Gastrocnemius medialis (tissue), 4 donors: ENCODE data around the gene ST6GALNAC4. TPM values are rescaled to one million over a fixed set of nuclear protein-coding genes. Genes with fewer than 3 reads are reported as not detected.

ENCODE experiments used
- ATAC-seq, 2 donors: fragments of 150-250 bp; one replicate each; pipeline ENCODE4 v1.9.1; 2016
- DNase-seq, 2 donors: peaks; one replicate each; pipeline ENCODE4 v3.0.0-alpha.2; 2019
- H3K27ac ChIP-seq, 4 donors: fragments of 200-600 bp; sonication (generic); 1 replicate in 1 of 4; 2 replicates in 3 of 4; pipeline ENCODE4 v1.5.1; 2016 to 2018; ENCODE audit warnings: mild to moderate bottlenecking in 2 of 4, moderate library complexity in 1 of 4
- H3K27me3 ChIP-seq, 3 donors: fragments of 200-600 bp; sonication (generic) in 2 of 3; 1 replicate in 1 of 3; 2 replicates in 2 of 3; pipeline versions ENCODE4 v1.5.1 to v1.6.0; 2016 to 2019; ENCODE audit warnings: mild to moderate bottlenecking in 1 of 3, moderate library complexity in 1 of 3
- H3K36me3 ChIP-seq, 2 donors: fragments of 200-600 bp; sonication (generic) in 1 of 2; one replicate each; pipeline ENCODE4 v1.5.1; 2017 to 2018
- H3K4me1 ChIP-seq, 2 donors: fragments of 200-600 bp; sonication (generic) in 1 of 2; one replicate each; pipeline ENCODE4 v1.5.1; 2016 to 2017; ENCODE audit warnings: mild to moderate bottlenecking in 2 of 2
- H3K4me3 ChIP-seq, 4 donors: fragments of 200-600 bp; sonication (generic) in 3 of 4; 1 replicate in 1 of 4; 2 replicates in 3 of 4; pipeline ENCODE4 v1.5.1; 2016 to 2019; ENCODE audit warnings: mild to moderate bottlenecking in 2 of 4
- H3K9me3 ChIP-seq, 3 donors: fragments of 200-600 bp; sonication (generic) in 2 of 3; 1 replicate in 1 of 3; 2 replicates in 2 of 3; pipeline ENCODE4 v1.5.1; 2016 to 2019
- POLR2A ChIP-seq, 2 donors: fragments of 450-650 bp; IDR thresholded peaks; one replicate each; pipeline ENCODE4 v1.6.1; 2017; ENCODE audit warnings: antibody characterized with exemption in 2 of 2, mild to moderate bottlenecking in 2 of 2, moderate library complexity in 2 of 2
- in situ Hi-C, 4 donors: fragments of 200-750 bp; cut with MboI; loops; one replicate each; pipeline versions ENCODE4 v1.15.0 to v1.8.0; 2017; ENCODE audit warnings: low sequenced_read_pairs in 4 of 4
- intact Hi-C: fragments of 100-400 bp; cut with DNase I; formaldehyde crosslinking; loops from one replicate; pipeline ENCODE4 v1.15.1; 2023; ENCODE audit warnings: low total_unique reads
- microRNA-seq, 2 donors: library from miRNA; unstranded; fragments of <30 nt; microRNA quantifications; one replicate each; pipeline ENCODE4, GENCODE V29; 2016; ENCODE audit warnings: borderline replicate concordance in 2 of 2
- total RNA-seq, 4 donors: library from RNA; depleted of rRNA; stranded (reverse); fragments of >200 nt; gene quantifications; one replicate each; pipeline versions ENCODE4 v1.1.0 to v1.2.3, GENCODE V29; 2016
- TF ChIP-seq, protein P1 (sequence below), 5 experiments: fragments of 450-650 bp in 3 of 5; fragments of 200-600 bp in 2 of 5; sonication (generic) in 2 of 5; IDR thresholded peaks in 4 of 5; conservative IDR thresholded peaks in 1 of 5; 1 replicate in 4 of 5; 2 replicates in 1 of 5; pipeline ENCODE4 v1.5.1; 2016 to 2019; ENCODE audit warnings: antibody characterized with exemption in 5 of 5, mild to moderate bottlenecking in 3 of 5, moderate library complexity in 3 of 5

The ST6GALNAC4 gene
- total RNA-seq, 4 donors from 2014 or later, result 11.2 to 48.4 (median 23.6) TPM

GRCh38 chr9:127860779-127861178, 56.1 kb downstream of the ST6GALNAC4 start:
- no peak for DNase-seq
- Histone ChIP-seq H3K27ac (peak overlapping the region in 3 of 4 donors; percentile 69 to 80 (median 78)), H3K4me3 (no peak overlapping the region), H3K4me1 (peaks cover 37 to 48% of the 10 kb centered on the region in 2 donors), H3K27me3 (no peaks in the 10 kb centered on the region), H3K9me3 (no peaks in the 10 kb centered on the region), H3K36me3 (no peaks in the 10 kb centered on the region)
- no peak for TF ChIP-seq POLR2A (IDR thresholded peaks at IDR 0.05)
- TF ChIP-seq, protein P1, sequence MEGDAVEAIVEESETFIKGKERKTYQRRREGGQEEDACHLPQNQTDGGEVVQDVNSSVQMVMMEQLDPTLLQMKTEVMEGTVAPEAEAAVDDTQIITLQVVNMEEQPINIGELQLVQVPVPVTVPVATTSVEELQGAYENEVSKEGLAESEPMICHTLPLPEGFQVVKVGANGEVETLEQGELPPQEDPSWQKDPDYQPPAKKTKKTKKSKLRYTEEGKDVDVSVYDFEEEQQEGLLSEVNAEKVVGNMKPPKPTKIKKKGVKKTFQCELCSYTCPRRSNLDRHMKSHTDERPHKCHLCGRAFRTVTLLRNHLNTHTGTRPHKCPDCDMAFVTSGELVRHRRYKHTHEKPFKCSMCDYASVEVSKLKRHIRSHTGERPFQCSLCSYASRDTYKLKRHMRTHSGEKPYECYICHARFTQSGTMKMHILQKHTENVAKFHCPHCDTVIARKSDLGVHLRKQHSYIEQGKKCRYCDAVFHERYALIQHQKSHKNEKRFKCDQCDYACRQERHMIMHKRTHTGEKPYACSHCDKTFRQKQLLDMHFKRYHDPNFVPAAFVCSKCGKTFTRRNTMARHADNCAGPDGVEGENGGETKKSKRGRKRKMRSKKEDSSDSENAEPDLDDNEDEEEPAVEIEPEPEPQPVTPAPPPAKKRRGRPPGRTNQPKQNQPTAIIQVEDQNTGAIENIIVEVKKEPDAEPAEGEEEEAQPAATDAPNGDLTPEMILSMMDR (IDR thresholded peaks at IDR 0.05 in 4 of 5, conservative IDR thresholded peaks at IDR 0.05 in 1 of 5), result no peak
- in situ Hi-C loops (loop anchor here in 1 of 4 donors (10.0 kb wide), 1 partner anchor 56 kb away; the partner anchor contains the start of gene FPGS), intact Hi-C loops (no loop called here)
- ATAC-seq, result no peak

DNA sequence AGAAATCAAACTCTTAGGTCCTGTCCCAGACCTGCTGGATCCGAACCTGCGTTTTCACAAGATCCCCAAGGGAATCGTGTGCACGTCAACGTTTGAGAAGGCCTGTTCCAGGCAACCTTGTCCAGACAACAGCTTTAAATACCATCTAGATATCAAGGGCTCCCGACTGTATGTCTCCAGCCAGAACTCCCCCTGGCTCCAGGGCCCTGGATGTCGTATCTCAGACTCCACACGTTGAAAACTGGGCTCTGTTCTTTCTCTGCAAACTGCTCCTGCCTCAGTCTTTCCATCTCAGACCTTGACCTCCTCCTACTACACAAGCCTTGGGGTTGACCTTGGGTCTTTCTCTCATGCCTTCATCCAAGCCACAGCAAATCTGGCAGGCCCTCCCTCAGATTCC, 56.6 kb downstream of the ST6GALNAC4 start:
- ATAC-seq (no peak), DNase-seq (no peak)
- Histone ChIP-seq H3K4me3 (no peak overlapping the region), H3K9me3 (no peaks in the 10 kb centered on the region), H3K4me1 (peaks cover 37 to 48% of the 10 kb centered on the region in 2 donors), H3K36me3 (no peaks in the 10 kb centered on the region), H3K27me3 (no peaks in the 10 kb centered on the region), H3K27ac (peak overlapping the region in 3 of 4 donors; percentile 69 to 80 (median 78))
- TF ChIP-seq POLR2A (IDR thresholded peaks at IDR 0.05), result no peak
- in situ Hi-C loops, result loop anchor here in 1 of 4 donors (10.0 kb wide), 1 partner anchor 55 kb away; the partner anchor contains the start of gene FPGS
- intact Hi-C loops, result no loop called here

GRCh38 chr9:127858041-127858512, 58.8 kb downstream of the ST6GALNAC4 start:
- H3K4me3 ChIP-seq, result no peak overlapping the region
- H3K9me3 ChIP-seq, result no peaks in the 10 kb centered on the region
- TF ChIP-seq POLR2A (IDR thresholded peaks at IDR 0.05), result no peak
- TF ChIP-seq, protein P1 (IDR thresholded peaks at IDR 0.05 in 4 of 5, conservative IDR thresholded peaks at IDR 0.05 in 1 of 5), result no peak
- H3K36me3 ChIP-seq, result no peaks in the 10 kb centered on the region
- peaks cover 37 to 48% of the 10 kb centered on the region in 2 donors for H3K4me1 ChIP-seq
- ATAC-seq (no peak), DNase-seq (peak in 1 of 2 donors; percentile 41)
- intact Hi-C loops (no loop called here), in situ Hi-C loops (no loop called here)
- H3K27me3 ChIP-seq, result no peaks in the 10 kb centered on the region
- H3K27ac ChIP-seq, result peak overlapping the region in 3 of 4 donors; percentile 69 to 80 (median 78)

Small RNAs within 50 kb of the gene (microRNA-seq; reads per million reads assigned to microRNA genes)
- gene MIR4672, result 1.2 to 2.6 reads per million in 2 donors

Other genes with a start within 250 kb of the ST6GALNAC4 start
- not detected for gene CFAP157, start 210.1 kb downstream of the ST6GALNAC4 start, total RNA-seq
- 10 to 100 TPM; 16.9 to 38.6 (median 26.3) TPM for gene PTRH1, start 201.4 kb downstream of the ST6GALNAC4 start, total RNA-seq
- not detected for gene TTC16, start 201.0 kb downstream of the ST6GALNAC4 start, total RNA-seq
- 10 to 100 TPM in 2 of 4 donors, 1 to 10 TPM in 2; 3.2 to 10.6 (median 9.6) TPM for gene TOR2A, start 181.7 kb downstream of the ST6GALNAC4 start, total RNA-seq
- 1 to 10 TPM; 4.7 to 8.1 (median 5.2) TPM for gene SH2D3C, start 138.4 kb downstream of the ST6GALNAC4 start, total RNA-seq
- 10 to 100 TPM; 50.3 to 71.2 (median 51.2) TPM for gene CDK9, start 131.0 kb downstream of the ST6GALNAC4 start, total RNA-seq
- gene FPGS, start 114.2 kb downstream of the ST6GALNAC4 start, total RNA-seq, result 10 to 100 TPM; 36.4 to 87.6 (median 47.7) TPM
- gene ENG, start 62.4 kb downstream of the ST6GALNAC4 start, total RNA-seq, result 10 to 100 TPM; 27.4 to 49.8 (median 32.6) TPM
- gene AK1, start 39.4 kb downstream of the ST6GALNAC4 start, total RNA-seq, result 100 to 1,000 TPM; 240 to 489 (median 359) TPM
- gene ST6GALNAC6, start 17.4 kb downstream of the ST6GALNAC4 start, total RNA-seq, result 10 to 100 TPM; 46.7 to 69.3 (median 56.9) TPM
- gene PIP5KL1, start 13.7 kb upstream of the ST6GALNAC4 start, total RNA-seq, result 1 to 10 TPM in 1 of 4 donors, not detected in 3; 4.2 TPM
- 10 to 100 TPM in 1 of 4 donors, 1 to 10 TPM in 3; 4.7 to 10.4 (median 5.9) TPM for gene DPM2, start 20.8 kb upstream of the ST6GALNAC4 start, total RNA-seq
- gene EEIG1, start 63.9 kb upstream of the ST6GALNAC4 start, total RNA-seq, result 1 to 10 TPM; 1.8 to 4.5 (median 2.8) TPM
- gene NAIF1, start 150.3 kb upstream of the ST6GALNAC4 start, total RNA-seq, result 1 to 10 TPM; 3.6 to 7.4 (median 6.9) TPM
- gene SLC25A25, start 151.2 kb upstream of the ST6GALNAC4 start, total RNA-seq, result 10 to 100 TPM; 26.9 to 98.7 (median 46.0) TPM
- 100 to 1,000 TPM in 3 of 4 donors, 10 to 100 TPM in 1; 95.2 to 266 (median 155) TPM for gene PTGES2, start 210.7 kb upstream of the ST6GALNAC4 start, total RNA-seq
- under 1 TPM in 1 of 4 donors, not detected in 3; 1.00 TPM for gene LCN2, start 232.4 kb upstream of the ST6GALNAC4 start, total RNA-seq
- 100 to 1,000 TPM in 3 of 4 donors, 10 to 100 TPM in 1; 73.5 to 145 (median 132) TPM for gene BBLN, start 243.2 kb upstream of the ST6GALNAC4 start, total RNA-seq